Mesendoderm (in vitro differentiated cells): ENCODE results near the gene SERPINB12. TPM values are rescaled to one million over a fixed set of nuclear protein-coding genes. Genes with fewer than 3 reads are reported as not detected.

Experiments used
- DNase-seq: peaks from one replicate; pipeline ENCODE4 v3.0.0; 2013
- H2AK5ac ChIP-seq: 2 replicates; pipeline ENCODE4 v1.6.1; 2013; ENCODE audit warnings: low read length, inconsistent platforms
- H2BK120ac ChIP-seq: 2 replicates; pipeline ENCODE4 v1.6.1; 2013; ENCODE audit warnings: low read depth, mild to moderate bottlenecking, low read length, moderate library complexity, mixed read lengths
- H2BK15ac ChIP-seq: replicated peaks from 2 replicates; pipeline ENCODE4 v1.6.1; 2013; ENCODE audit warnings: low read depth, mild to moderate bottlenecking, moderate library complexity
- H2BK5ac ChIP-seq: 2 replicates; pipeline ENCODE4 v1.6.1; 2013; ENCODE audit warnings: low read length, inconsistent platforms
- H3K18ac ChIP-seq: 2 replicates; pipeline ENCODE4 v1.6.1; 2013; ENCODE audit warnings: mild to moderate bottlenecking, low read length, mixed read lengths
- H3K23ac ChIP-seq: one replicate; pipeline ENCODE4 v1.6.1; 2013; ENCODE audit warnings: low read length
- H3K27ac ChIP-seq: 2 replicates; pipeline ENCODE4 v1.5.1; 2013; ENCODE audit warnings: low read depth, mild to moderate bottlenecking, inconsistent platforms, low read length, moderate library complexity
- H3K27me3 ChIP-seq: 2 replicates; pipeline ENCODE4 v1.6.1; 2013; ENCODE audit warnings: low read length, control low read depth, mild to moderate bottlenecking, inconsistent platforms; ENCODE audit not compliant: insufficient read depth, poor library complexity
- H3K36me3 ChIP-seq: 2 replicates; pipeline ENCODE4 v1.6.1; 2013; ENCODE audit warnings: low read length, inconsistent platforms; ENCODE audit not compliant: control insufficient read depth, insufficient read depth
- H3K4ac ChIP-seq: one replicate; pipeline ENCODE4 v1.6.1; 2013; ENCODE audit warnings: low read depth, mild to moderate bottlenecking, low read length, moderate library complexity
- H3K4me1 ChIP-seq: 2 replicates; pipeline ENCODE4 v1.6.1; 2013; ENCODE audit warnings: low read depth, low read length, inconsistent platforms; ENCODE audit not compliant: control insufficient read depth
- H3K4me2 ChIP-seq: 2 replicates; pipeline ENCODE4 v1.6.1; 2013; ENCODE audit warnings: low read length
- H3K4me3 ChIP-seq: 2 replicates; pipeline ENCODE4 v1.5.1; 2013; ENCODE audit warnings: mild to moderate bottlenecking, low read length
- H3K56ac ChIP-seq: one replicate; pipeline ENCODE4 v1.6.1; 2013; ENCODE audit warnings: low read length
- H3K79me1 ChIP-seq: 2 replicates; pipeline ENCODE4 v1.6.1; 2013; ENCODE audit warnings: low read length, inconsistent platforms
- H3K79me2 ChIP-seq: 2 replicates; pipeline ENCODE4 v1.6.1; 2013; ENCODE audit warnings: mild to moderate bottlenecking, low read length; ENCODE audit not compliant: control insufficient read depth, insufficient read depth
- H3K9ac ChIP-seq: 2 replicates; pipeline ENCODE4 v1.6.1; 2013; ENCODE audit warnings: low read length, inconsistent platforms
- H4K5ac ChIP-seq: one replicate; pipeline ENCODE4 v1.6.1; 2013; ENCODE audit warnings: low read length
- H4K8ac ChIP-seq: one replicate; pipeline ENCODE4 v1.6.1; 2013; ENCODE audit warnings: low read depth, mild to moderate bottlenecking, control low read depth, low read length, moderate library complexity
- WGBS: extraction: QIAGEN DNeasy Blood & Tissue Kit; methylation state at CpG from one replicate; pipeline ENCODE4 v1.1.7; 2013; ENCODE audit warnings: low lambda C conversion rate, missing lambda C conversion rate; ENCODE audit not compliant: insufficient coverage; ENCODE audit errors: extremely low coverage; 5-methylcytosine and 5-hydroxymethylcytosine counted together
- polyA plus RNA-seq, 2 experiments: library from polyadenylated mRNA; stranded (reverse); fragments of 200-250 nt; gene quantifications; one replicate each; pipeline ENCODE4 v1.2.3, GENCODE V29; 2013

SERPINB12 gene
- not detected for polyA plus RNA-seq (2013, experiment 1 of 2)
- not detected for polyA plus RNA-seq (2013, experiment 2 of 2)

- Histone ChIP-seq H4K5ac (no peak within 1 kb of the TSS), H3K79me1 (no peaks in the 10 kb centered on the region), H3K23ac (no peak within 1 kb of the TSS), H3K27ac (no peak within 1 kb of the TSS), H3K79me2 (no peaks in the 10 kb centered on the region), H2AK5ac (no peak within 1 kb of the TSS), H2BK5ac (no peak within 1 kb of the TSS), H4K8ac (no peak within 1 kb of the TSS), H2BK15ac (no peak within 1 kb of the TSS), H3K4me2 (no peak within 1 kb of the TSS), H3K56ac (no peak within 1 kb of the TSS), H3K18ac (no peak within 1 kb of the TSS), H3K36me3 (no peaks in the 10 kb centered on the region), H3K9ac (no peak within 1 kb of the TSS), H3K27me3 (no peaks in the 10 kb centered on the region), H2BK120ac (no peak within 1 kb of the TSS), H3K4me3 (no peak within 1 kb of the TSS), H3K4me1 (no peaks in the 10 kb centered on the region), H3K4ac (no peak within 1 kb of the TSS)
- WGBS, result no CpG with 5 or more reads among the region's 1 CpG
- DNase-seq, result no peak
Observed at GRCh38 chr18:63542069-63542468, at the start of gene SERPINB12. Gene SERPINB12, plus strand, starts transcription at chr18:63542369. Its CDS starts 13,791 bp downstream, at chr18:63556160.

GRCh38 chr18:63492851-63493250, 49.3 kb upstream of the SERPINB12 start:
- no peak overlapping the region for H4K5ac ChIP-seq
- no peaks in the 10 kb centered on the region for H3K27me3 ChIP-seq
- no peaks in the 10 kb centered on the region for H3K79me2 ChIP-seq
- H2BK5ac ChIP-seq, result no peak overlapping the region
- no peak overlapping the region for H3K4ac ChIP-seq
- no peaks in the 10 kb centered on the region for H3K36me3 ChIP-seq
- H3K18ac ChIP-seq, result no peak overlapping the region
- no peaks in the 10 kb centered on the region for H3K79me1 ChIP-seq
- no peak overlapping the region for H3K4me2 ChIP-seq
- no peak overlapping the region for H2BK15ac ChIP-seq
- H4K8ac ChIP-seq, result no peak overlapping the region
- no peak overlapping the region for H3K23ac ChIP-seq
- no peak overlapping the region for H3K56ac ChIP-seq
- no CpG with 5 or more reads among the region's 3 CpGs for WGBS
- H3K4me1 ChIP-seq, result no peaks in the 10 kb centered on the region
- no peak overlapping the region for H2AK5ac ChIP-seq
- no peak overlapping the region for H3K9ac ChIP-seq
- H2BK120ac ChIP-seq, result no peak overlapping the region
- H3K4me3 ChIP-seq, result no peak overlapping the region
- DNase-seq, result no peak
- no peak overlapping the region for H3K27ac ChIP-seq

GRCh38 chr18:63495675-63496074, 46.5 kb upstream of the SERPINB12 start:
- Histone ChIP-seq H2AK5ac (no peak overlapping the region), H3K79me1 (no peaks in the 10 kb centered on the region), H3K4me2 (no peak overlapping the region), H3K4ac (no peak overlapping the region), H3K18ac (no peak overlapping the region), H3K56ac (no peak overlapping the region), H2BK120ac (no peak overlapping the region), H2BK15ac (no peak overlapping the region), H3K9ac (no peak overlapping the region), H3K23ac (no peak overlapping the region), H3K27me3 (no peaks in the 10 kb centered on the region), H4K5ac (no peak overlapping the region), H2BK5ac (no peak overlapping the region), H3K4me1 (no peaks in the 10 kb centered on the region), H3K79me2 (no peaks in the 10 kb centered on the region), H3K4me3 (no peak overlapping the region), H3K36me3 (no peaks in the 10 kb centered on the region), H4K8ac (no peak overlapping the region), H3K27ac (no peak overlapping the region)
- DNase-seq, result no peak
- WGBS, result no CpG with 5 or more reads among the region's 2 CpGs

GRCh38 chr18:63505566-63506335, 36.4 kb upstream of the SERPINB12 start:
- Histone ChIP-seq H3K27me3 (no peaks in the 10 kb centered on the region), H2BK15ac (no peak overlapping the region), H4K5ac (no peak overlapping the region), H3K9ac (no peak overlapping the region), H3K27ac (no peak overlapping the region), H2BK5ac (no peak overlapping the region), H3K56ac (no peak overlapping the region), H3K4me2 (no peak overlapping the region), H3K18ac (no peak overlapping the region), H2BK120ac (no peak overlapping the region), H3K4ac (no peak overlapping the region), H3K4me3 (no peak overlapping the region), H4K8ac (no peak overlapping the region), H3K23ac (no peak overlapping the region), H3K79me1 (no peaks in the 10 kb centered on the region), H2AK5ac (no peak overlapping the region), H3K79me2 (no peaks in the 10 kb centered on the region), H3K36me3 (no peaks in the 10 kb centered on the region), H3K4me1 (no peaks in the 10 kb centered on the region)
- WGBS, result no CpG with 5 or more reads among the region's 2 CpGs
- peak; percentile 63 for DNase-seq

GRCh38 chr18:63506336-63506646, 35.9 kb upstream of the SERPINB12 start:
- Histone ChIP-seq H2BK15ac (no peak overlapping the region), H3K4ac (no peak overlapping the region), H3K56ac (no peak overlapping the region), H3K18ac (no peak overlapping the region), H4K8ac (no peak overlapping the region), H2BK120ac (no peak overlapping the region), H3K9ac (no peak overlapping the region), H3K23ac (no peak overlapping the region), H3K79me2 (no peaks in the 10 kb centered on the region), H3K4me3 (no peak overlapping the region), H2AK5ac (no peak overlapping the region), H4K5ac (no peak overlapping the region), H3K4me1 (no peaks in the 10 kb centered on the region), H3K27me3 (no peaks in the 10 kb centered on the region), H3K36me3 (no peaks in the 10 kb centered on the region), H2BK5ac (no peak overlapping the region), H3K4me2 (no peak overlapping the region), H3K27ac (no peak overlapping the region), H3K79me1 (no peaks in the 10 kb centered on the region)
- no CpG with 5 or more reads among the region's 3 CpGs for WGBS
- no peak for DNase-seq

- Histone ChIP-seq H3K18ac (no peak overlapping the region), H3K4me1 (no peaks in the 10 kb centered on the region), H2BK120ac (no peak overlapping the region), H2BK15ac (no peak overlapping the region), H3K4me3 (no peak overlapping the region), H3K79me2 (no peaks in the 10 kb centered on the region), H2AK5ac (no peak overlapping the region), H3K4ac (no peak overlapping the region), H2BK5ac (no peak overlapping the region), H3K36me3 (no peaks in the 10 kb centered on the region), H4K5ac (no peak overlapping the region), H3K79me1 (no peaks in the 10 kb centered on the region), H4K8ac (no peak overlapping the region), H3K23ac (no peak overlapping the region), H3K27ac (no peak overlapping the region), H3K9ac (no peak overlapping the region), H3K27me3 (no peaks in the 10 kb centered on the region), H3K4me2 (no peak overlapping the region), H3K56ac (no peak overlapping the region)
- DNase-seq, result no peak
- no CpG with 5 or more reads among the region's 3 CpGs for WGBS
Observed at GRCh38 chr18:63508596-63508995, 33.6 kb upstream of the SERPINB12 start.
